HepG2 (cell line): ENCODE data around the gene ZG16. TPM values are rescaled to one million over a fixed set of nuclear protein-coding genes. Genes with fewer than 3 reads are reported as not detected.
A peak's percentile ranks its signal among the peaks of the same experiment; 100 is the strongest.

Experiments
- HNF4G ChIP-seq, 2 experiments: sonication (generic) in 1 of 2; formaldehyde crosslinking in 1 of 2; IDR thresholded peaks; 2 replicates each; pipeline versions ENCODE4 v1.4.0 to v1.6.1; 2011 to 2020; ENCODE audit warnings: borderline replicate concordance in 2 of 2, low read depth in 2 of 2, mild to moderate bottlenecking in 2 of 2, low read length in 1 of 2, missing genetic modification reagents in 1 of 2, moderate library complexity in 1 of 2
- MEF2D ChIP-seq: sonication (generic); formaldehyde crosslinking; IDR thresholded peaks from 2 replicates; pipeline ENCODE4 v1.5.1; 2020; ENCODE audit warnings: mild to moderate bottlenecking, missing genetic modification reagents
- MTA1 ChIP-seq: sonication (generic); formaldehyde crosslinking; IDR thresholded peaks from 2 replicates; pipeline ENCODE4 v1.4.0; 2020; ENCODE audit warnings: missing genetic modification reagents, mild to moderate bottlenecking, borderline replicate concordance
- PHF21A ChIP-seq: sonication (generic); formaldehyde crosslinking; IDR thresholded peaks from 2 replicates; pipeline ENCODE4 v1.5.0; 2020; ENCODE audit warnings: mild to moderate bottlenecking, missing genetic modification reagents
- POGK ChIP-seq: sonication (generic); formaldehyde crosslinking; conservative IDR thresholded peaks from 2 replicates; pipeline ENCODE4 v1.8.0; 2022; ENCODE audit warnings: mild to moderate bottlenecking, moderate library complexity, missing genetic modification reagents
- ZMYM2 ChIP-seq: sonication (generic); formaldehyde crosslinking; IDR thresholded peaks from 2 replicates; pipeline ENCODE4 v1.8.0; 2022; ENCODE audit warnings: mild to moderate bottlenecking, missing genetic modification reagents
- ZMYM3 ChIP-seq: sonication (generic); formaldehyde crosslinking; IDR thresholded peaks from 2 replicates; pipeline ENCODE4 v1.5.1; 2020; ENCODE audit warnings: mild to moderate bottlenecking, missing genetic modification reagents
- ZNF350 ChIP-seq: sonication (generic); formaldehyde crosslinking; IDR thresholded peaks from 2 replicates; pipeline ENCODE4 v1.4.0; 2020; ENCODE audit warnings: mild to moderate bottlenecking, low read depth, missing genetic modification reagents, borderline replicate concordance
- ZNF501 ChIP-seq: sonication (generic); formaldehyde crosslinking; IDR thresholded peaks from 2 replicates; pipeline ENCODE4 v1.5.1; 2020; ENCODE audit warnings: mild to moderate bottlenecking, moderate library complexity, missing genetic modification reagents
- ZNF543 ChIP-seq: sonication (generic); formaldehyde crosslinking; IDR thresholded peaks from 2 replicates; pipeline ENCODE4 v1.4.0; 2020; ENCODE audit warnings: mild to moderate bottlenecking, missing genetic modification reagents
- ZNF605 ChIP-seq: sonication (generic); formaldehyde crosslinking; IDR thresholded peaks from 2 replicates; pipeline ENCODE4 v1.8.0; 2022; ENCODE audit warnings: mild to moderate bottlenecking, missing genetic modification reagents
- polyA plus RNA-seq, 8 experiments: library from polyadenylated mRNA; depleted of rRNA in 3 of 8; stranded (reverse) in 7 of 8; unstranded in 1 of 8; fragments of >200 nt; fragmentation: Illumina TruSeq in 4 of 8; extraction: Trizol in 4 of 8; gene quantifications; 2 replicates each; pipeline versions ENCODE4 v1.2.1 to v1.2.3, GENCODE V29; 2011 to 2016; ENCODE audit warnings: low read depth in 4 of 8, missing spikeins in 1 of 8, mixed read lengths in 1 of 8; ENCODE audit not compliant: insufficient read depth in 1 of 8
- total RNA-seq, 5 experiments: library from RNA; depleted of rRNA; stranded (reverse); fragments of >200 nt; fragmentation: Illumina TruSeq; extraction: Trizol; gene quantifications; 2 replicates each; pipeline ENCODE4 v1.2.3, GENCODE V29; 2016; ENCODE audit warnings: low read depth in 1 of 5
- TF ChIP-seq, protein P1 (sequence below): sonication (generic); formaldehyde crosslinking; IDR thresholded peaks from 2 replicates; pipeline ENCODE4 v1.4.0; 2020; ENCODE audit warnings: missing genetic modification reagents, borderline replicate concordance
- TF ChIP-seq, protein P2 (sequence below): sonication (generic); formaldehyde crosslinking; IDR thresholded peaks from 2 replicates; pipeline ENCODE4 v1.5.0; 2020; ENCODE audit warnings: mild to moderate bottlenecking, missing genetic modification reagents, borderline replicate concordance
- TF ChIP-seq, protein P3 (sequence below): sonication (generic); formaldehyde crosslinking; IDR thresholded peaks from 2 replicates; pipeline ENCODE4 v1.9.0; 2021; ENCODE audit warnings: missing genetic modification reagents, mild to moderate bottlenecking, borderline replicate concordance
- TF ChIP-seq, protein P4 (sequence below): IDR thresholded peaks from 2 replicates; pipeline ENCODE4 v1.6.1; 2018; ENCODE audit warnings: missing genetic modification reagents

Gene ZG16
- total and polyA plus RNA-seq, 2 of the 13 experiments (the other 11 are each of a cell fraction or from before 2014, with no cell fraction given) = 0.04 to 0.07 TPM

DNA sequence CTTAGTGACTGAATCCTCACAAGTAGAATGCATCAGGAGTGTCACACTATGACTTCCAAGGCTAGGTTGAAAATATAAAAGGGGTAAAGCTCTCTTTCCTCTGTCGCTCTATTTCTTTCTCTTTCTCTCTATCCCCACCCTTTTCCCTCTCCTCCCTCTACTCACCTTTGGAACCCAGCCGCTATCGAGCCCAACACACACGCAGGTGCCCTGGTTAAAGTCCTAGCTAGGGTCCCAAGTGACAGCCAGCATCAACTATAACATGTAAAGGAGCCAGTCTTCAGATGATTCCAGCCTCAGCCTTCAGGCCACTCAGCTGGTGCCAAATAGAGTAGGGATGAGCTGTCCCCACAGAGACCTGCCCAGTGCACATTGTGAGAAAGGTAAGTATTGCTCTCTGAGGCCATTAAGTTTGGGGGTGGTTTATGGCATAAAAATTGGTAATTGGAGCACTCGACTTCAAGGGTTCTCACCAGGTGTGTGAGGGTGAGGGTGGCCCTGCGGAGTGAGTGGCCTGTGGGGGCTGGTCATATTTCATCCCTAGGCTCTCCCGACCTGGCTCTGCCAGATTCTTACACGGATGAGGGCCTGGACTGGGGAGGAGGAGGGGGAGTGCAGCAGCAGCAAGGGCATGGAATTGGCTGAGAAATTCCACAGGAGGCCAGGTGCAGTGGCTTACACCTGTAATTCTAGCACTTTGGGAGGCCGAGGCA is 17.3 kb upstream of the ZG16 start (continued):
- TF ChIP-seq, protein P1, sequence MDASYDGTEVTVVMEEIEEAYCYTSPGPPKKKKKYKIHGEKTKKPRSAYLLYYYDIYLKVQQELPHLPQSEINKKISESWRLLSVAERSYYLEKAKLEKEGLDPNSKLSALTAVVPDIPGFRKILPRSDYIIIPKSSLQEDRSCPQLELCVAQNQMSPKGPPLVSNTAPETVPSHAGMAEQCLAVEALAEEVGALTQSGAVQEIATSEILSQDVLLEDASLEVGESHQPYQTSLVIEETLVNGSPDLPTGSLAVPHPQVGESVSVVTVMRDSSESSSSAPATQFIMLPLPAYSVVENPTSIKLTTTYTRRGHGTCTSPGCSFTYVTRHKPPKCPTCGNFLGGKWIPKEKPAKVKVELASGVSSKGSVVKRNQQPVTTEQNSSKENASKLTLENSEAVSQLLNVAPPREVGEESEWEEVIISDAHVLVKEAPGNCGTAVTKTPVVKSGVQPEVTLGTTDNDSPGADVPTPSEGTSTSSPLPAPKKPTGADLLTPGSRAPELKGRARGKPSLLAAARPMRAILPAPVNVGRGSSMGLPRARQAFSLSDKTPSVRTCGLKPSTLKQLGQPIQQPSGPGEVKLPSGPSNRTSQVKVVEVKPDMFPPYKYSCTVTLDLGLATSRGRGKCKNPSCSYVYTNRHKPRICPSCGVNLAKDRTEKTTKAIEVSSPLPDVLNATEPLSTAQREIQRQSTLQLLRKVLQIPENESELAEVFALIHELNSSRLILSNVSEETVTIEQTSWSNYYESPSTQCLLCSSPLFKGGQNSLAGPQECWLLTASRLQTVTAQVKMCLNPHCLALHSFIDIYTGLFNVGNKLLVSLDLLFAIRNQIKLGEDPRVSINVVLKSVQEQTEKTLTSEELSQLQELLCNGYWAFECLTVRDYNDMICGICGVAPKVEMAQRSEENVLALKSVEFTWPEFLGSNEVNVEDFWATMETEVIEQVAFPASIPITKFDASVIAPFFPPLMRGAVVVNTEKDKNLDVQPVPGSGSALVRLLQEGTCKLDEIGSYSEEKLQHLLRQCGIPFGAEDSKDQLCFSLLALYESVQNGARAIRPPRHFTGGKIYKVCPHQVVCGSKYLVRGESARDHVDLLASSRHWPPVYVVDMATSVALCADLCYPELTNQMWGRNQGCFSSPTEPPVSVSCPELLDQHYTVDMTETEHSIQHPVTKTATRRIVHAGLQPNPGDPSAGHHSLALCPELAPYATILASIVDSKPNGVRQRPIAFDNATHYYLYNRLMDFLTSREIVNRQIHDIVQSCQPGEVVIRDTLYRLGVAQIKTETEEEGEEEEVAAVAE = no peak
- TF ChIP-seq ZNF605 (CRISPR knock-in tag) = peak; percentile 68; the same call in 1 of the 2 replicates
- peak; percentile 57; the same call in 1 of the 2 replicates for TF ChIP-seq ZNF350
- TF ChIP-seq MEF2D (CRISPR knock-in tag) = no peak
- TF ChIP-seq MTA1 (CRISPR knock-in tag) = peak; percentile 78; the same call in 1 of the 2 replicates
- TF ChIP-seq HNF4G (IDR thresholded peaks at IDR 0.05; ENCODE audit: borderline replicate concordance, low read depth, low read length) = peak; percentile 76
- TF ChIP-seq HNF4G (CRISPR knock-in tag; IDR thresholded peaks at IDR 0.05; ENCODE audit: borderline replicate concordance, low read depth) = no peak
- TF ChIP-seq, protein P2, sequence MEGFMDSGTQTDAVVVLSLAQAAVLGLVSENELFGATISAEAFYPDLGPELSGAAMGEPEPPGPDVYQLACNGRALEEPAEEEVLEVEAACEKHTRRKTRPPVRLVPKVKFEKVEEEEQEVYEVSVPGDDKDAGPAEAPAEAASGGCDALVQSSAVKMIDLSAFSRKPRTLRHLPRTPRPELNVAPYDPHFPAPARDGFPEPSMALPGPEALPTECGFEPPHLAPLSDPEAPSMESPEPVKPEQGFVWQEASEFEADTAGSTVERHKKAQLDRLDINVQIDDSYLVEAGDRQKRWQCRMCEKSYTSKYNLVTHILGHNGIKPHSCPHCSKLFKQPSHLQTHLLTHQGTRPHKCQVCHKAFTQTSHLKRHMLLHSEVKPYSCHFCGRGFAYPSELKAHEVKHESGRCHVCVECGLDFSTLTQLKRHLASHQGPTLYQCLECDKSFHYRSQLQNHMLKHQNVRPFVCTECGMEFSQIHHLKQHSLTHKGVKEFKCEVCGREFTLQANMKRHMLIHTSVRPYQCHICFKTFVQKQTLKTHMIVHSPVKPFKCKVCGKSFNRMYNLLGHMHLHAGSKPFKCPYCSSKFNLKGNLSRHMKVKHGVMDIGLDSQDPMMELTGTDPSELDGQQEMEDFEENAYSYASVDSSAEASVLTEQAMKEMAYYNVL (CRISPR knock-in tag) = peak; percentile 81; the same call in 1 of the 2 replicates
- TF ChIP-seq ZNF543 = 0 out of 2 replicates have a peak, but pooled peaks have one; percentile 40
- 0 out of 2 replicates have a peak, but pooled peaks have one; percentile 25 for TF ChIP-seq ZMYM3
- TF ChIP-seq, protein P3, sequence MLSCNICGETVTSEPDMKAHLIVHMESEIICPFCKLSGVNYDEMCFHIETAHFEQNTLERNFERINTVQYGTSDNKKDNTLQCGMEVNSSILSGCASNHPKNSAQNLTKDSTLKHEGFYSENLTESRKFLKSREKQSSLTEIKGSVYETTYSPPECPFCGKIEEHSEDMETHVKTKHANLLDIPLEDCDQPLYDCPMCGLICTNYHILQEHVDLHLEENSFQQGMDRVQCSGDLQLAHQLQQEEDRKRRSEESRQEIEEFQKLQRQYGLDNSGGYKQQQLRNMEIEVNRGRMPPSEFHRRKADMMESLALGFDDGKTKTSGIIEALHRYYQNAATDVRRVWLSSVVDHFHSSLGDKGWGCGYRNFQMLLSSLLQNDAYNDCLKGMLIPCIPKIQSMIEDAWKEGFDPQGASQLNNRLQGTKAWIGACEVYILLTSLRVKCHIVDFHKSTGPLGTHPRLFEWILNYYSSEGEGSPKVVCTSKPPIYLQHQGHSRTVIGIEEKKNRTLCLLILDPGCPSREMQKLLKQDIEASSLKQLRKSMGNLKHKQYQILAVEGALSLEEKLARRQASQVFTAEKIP = no peak
- peak; percentile 50; the same call in 1 of the 2 replicates for TF ChIP-seq PHF21A
- 0 out of 2 replicates have a peak, but pooled peaks have one; percentile 37 for TF ChIP-seq POGK (CRISPR knock-in tag)
- 0 out of 2 replicates have a peak, but pooled peaks have one; percentile 41 for TF ChIP-seq ZNF501
- 0 out of 2 replicates have a peak, but pooled peaks have one; percentile 11 for TF ChIP-seq ZMYM2 (CRISPR knock-in tag)
- TF ChIP-seq, protein P4, sequence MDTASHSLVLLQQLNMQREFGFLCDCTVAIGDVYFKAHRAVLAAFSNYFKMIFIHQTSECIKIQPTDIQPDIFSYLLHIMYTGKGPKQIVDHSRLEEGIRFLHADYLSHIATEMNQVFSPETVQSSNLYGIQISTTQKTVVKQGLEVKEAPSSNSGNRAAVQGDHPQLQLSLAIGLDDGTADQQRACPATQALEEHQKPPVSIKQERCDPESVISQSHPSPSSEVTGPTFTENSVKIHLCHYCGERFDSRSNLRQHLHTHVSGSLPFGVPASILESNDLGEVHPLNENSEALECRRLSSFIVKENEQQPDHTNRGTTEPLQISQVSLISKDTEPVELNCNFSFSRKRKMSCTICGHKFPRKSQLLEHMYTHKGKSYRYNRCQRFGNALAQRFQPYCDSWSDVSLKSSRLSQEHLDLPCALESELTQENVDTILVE (CRISPR knock-in tag) = no peak
- TF ChIP-seq, all 625 proteins: peak for 43
